Left ventricle myocardium inferior (tissue), 1 donor: ENCODE data around the gene SH3YL1. TPM values are rescaled to one million over a fixed set of nuclear protein-coding genes. Genes with fewer than 3 reads are reported as not detected.
A peak's percentile ranks its signal among the peaks of the same experiment; 100 is the strongest.

Source experiments
- DNase-seq: peaks from one replicate; pipeline ENCODE4 v3.0.0-alpha.2; 2020
- H3K27ac ChIP-seq: fragments of 200-600 bp; replicated peaks from 2 replicates; pipeline ENCODE4 v1.8.0; 2021
- H3K27me3 ChIP-seq: fragments of 200-600 bp; 2 replicates; pipeline ENCODE4 v1.8.0; 2021; ENCODE audit warnings: low read depth
- H3K36me3 ChIP-seq: fragments of 200-600 bp; 2 replicates; pipeline ENCODE4 v1.8.0; 2021
- H3K4me1 ChIP-seq: fragments of 200-600 bp; 2 replicates; pipeline ENCODE4 v1.8.0; 2021
- H3K4me3 ChIP-seq: fragments of 200-600 bp; 2 replicates; pipeline ENCODE4 v1.8.0; 2021; ENCODE audit warnings: mild to moderate bottlenecking, moderate library complexity
- H3K9me3 ChIP-seq: fragments of 200-600 bp; replicated peaks from 2 replicates; pipeline ENCODE4 v1.8.0; 2021
- CTCF ChIP-seq: fragments of 200-600 bp; IDR thresholded peaks from 2 replicates; pipeline ENCODE4 v1.8.0; 2021; ENCODE audit warnings: antibody characterized with exemption, mild to moderate bottlenecking, borderline replicate concordance
- intact Hi-C: fragments of 100-400 bp; cut with micrococcal nuclease; formaldehyde crosslinking; loops from one replicate; pipeline ENCODE4 v1.11.0; 2022
- total RNA-seq: library from RNA; stranded (reverse); fragmentation: NEBNext Ultra II Directional; extraction: Animal tissue kit (Norgen Biotek cat#: 25700); gene quantifications from one replicate; pipeline ENCODE4 v1.2.1, GENCODE V29; 2021
- donor health status: DM: no; HTN: yes; CAD: no; lungs with severe emphysema.

Gene SH3YL1
- total RNA-seq, 1 donor from 2014 or later, result 9.8 TPM

- Histone ChIP-seq H3K27me3 (no peaks in the 10 kb centered on the region), H3K36me3 (peaks cover 14% of the 10 kb centered on the region), H3K4me3 (no peak overlapping the region), H3K27ac (no peak overlapping the region), H3K4me1 (peaks cover 69% of the 10 kb centered on the region), H3K9me3 (no peaks in the 10 kb centered on the region)
- intact Hi-C loops, result no loop called here
- no peak for TF ChIP-seq CTCF
- no peak for DNase-seq
These were observed 4.5 kb upstream of the SH3YL1 start for GRCh38 chr2:268323-268722.

- intact Hi-C loops, result no loop called here
- Histone ChIP-seq H3K9me3 (no peaks in the 10 kb centered on the region), H3K27ac (peak within 1 kb of the TSS; percentile 84), H3K27me3 (no peaks in the 10 kb centered on the region), H3K36me3 (peaks cover 7% of the 10 kb centered on the region), H3K4me3 (peak within 1 kb of the TSS; percentile 79), H3K4me1 (peaks cover 64% of the 10 kb centered on the region)
- TF ChIP-seq CTCF, result no peak
- DNase-seq, result peak; percentile 94
These were observed 949 bp upstream of the SH3YL1 start, which contains the start of gene ACP1 for GRCh38 chr2:264493-265468. Gene ACP1, plus strand, starts transcription at chr2:264947. Its CDS starts 18 bp downstream, at chr2:264965.

- peaks cover 5% of the 10 kb centered on the region for H3K9me3 ChIP-seq
- peak overlapping the region; percentile 79 for H3K4me3 ChIP-seq
- H3K4me1 ChIP-seq, result peaks cover 48% of the 10 kb centered on the region
- no peak overlapping the region for H3K27ac ChIP-seq
- DNase-seq, result no peak
- no peak for TF ChIP-seq CTCF
- intact Hi-C loops, result no loop called here
- no peaks in the 10 kb centered on the region for H3K27me3 ChIP-seq
- H3K36me3 ChIP-seq, result peaks cover 11% of the 10 kb centered on the region
These were observed 652 bp downstream of the SH3YL1 start for GRCh38 chr2:263022-263738.

- Histone ChIP-seq H3K27me3 (no peaks in the 10 kb centered on the region), H3K9me3 (peaks cover 16% of the 10 kb centered on the region), H3K36me3 (peaks cover 11% of the 10 kb centered on the region), H3K4me3 (no peak overlapping the region), H3K4me1 (peaks cover 38% of the 10 kb centered on the region), H3K27ac (no peak overlapping the region)
- no peak for TF ChIP-seq CTCF
- intact Hi-C loops, result no loop called here
- DNase-seq, result no peak
These were observed 1.7 kb downstream of the SH3YL1 start for GRCh38 chr2:262117-262516.

- no peak for DNase-seq
- Histone ChIP-seq H3K27ac (no peak overlapping the region), H3K27me3 (no peaks in the 10 kb centered on the region), H3K36me3 (peaks cover 11% of the 10 kb centered on the region), H3K4me1 (peaks cover 23% of the 10 kb centered on the region), H3K9me3 (peaks cover 23% of the 10 kb centered on the region), H3K4me3 (no peak overlapping the region)
- intact Hi-C loops, result no loop called here
- no peak for TF ChIP-seq CTCF
These were observed 3.2 kb downstream of the SH3YL1 start for GRCh38 chr2:260507-261161.
